Measurements from ENCODE around the gene OR7G3.

Gene OR7G3

DNA sequence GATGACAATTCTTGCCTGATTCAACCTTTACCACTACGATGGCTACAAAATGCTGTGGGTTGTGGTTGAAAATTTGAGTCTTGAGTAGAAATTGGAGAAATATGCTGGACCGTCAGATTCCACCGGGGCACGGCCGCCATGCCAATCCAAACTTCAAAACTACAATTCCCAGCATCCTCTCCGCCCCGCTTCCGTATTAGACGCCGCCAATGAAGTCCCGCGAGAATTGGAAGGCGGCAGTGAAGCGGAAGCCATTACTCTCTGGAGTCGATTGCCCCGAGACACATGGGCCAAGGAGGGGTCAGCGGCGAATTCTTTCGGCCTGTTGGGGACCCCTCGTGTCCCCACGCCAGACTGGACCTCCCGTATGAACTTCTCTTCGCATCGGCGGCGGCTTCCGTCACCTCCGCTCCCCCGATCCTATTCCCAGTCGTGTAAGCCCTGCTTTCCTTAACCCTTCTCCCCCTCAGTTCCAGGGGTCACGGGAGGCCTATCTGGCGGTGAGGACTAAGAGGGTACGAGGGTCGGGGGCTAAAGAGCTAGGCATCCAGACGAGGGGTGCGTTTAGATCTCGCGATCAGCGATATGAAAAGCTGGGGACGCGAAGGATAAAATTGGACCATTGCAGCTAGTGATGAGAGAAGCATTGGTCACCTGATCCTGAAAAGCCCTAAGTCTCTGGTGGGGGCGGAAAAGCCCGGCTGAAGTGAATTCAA lies 13.6 kb upstream of the OR7G3 start, which contains the start of gene ZNF317:
Gene ZNF317 (plus strand): TSS at position 239 of the 716 bp plus-strand sequence. CDS start 15,620 bp downstream, outside the sequence.
- H3K9me3 ChIP-seq (ENCODE audit: control insufficient read depth, insufficient read depth, low read length): peaks cover 9% of the 10 kb centered on the region; the same call in 1 of the 2 replicates
- no peaks in the 10 kb centered on the region for H3K36me3 ChIP-seq (ENCODE audit: insufficient read depth, low read length)
- no peaks in the 10 kb centered on the region for H3K4me1 ChIP-seq (ENCODE audit: insufficient read depth, low read length)
- peak within 1 kb of the TSS; percentile 99 for H3K9ac ChIP-seq (ENCODE audit: low read depth, low read length)

DNA sequence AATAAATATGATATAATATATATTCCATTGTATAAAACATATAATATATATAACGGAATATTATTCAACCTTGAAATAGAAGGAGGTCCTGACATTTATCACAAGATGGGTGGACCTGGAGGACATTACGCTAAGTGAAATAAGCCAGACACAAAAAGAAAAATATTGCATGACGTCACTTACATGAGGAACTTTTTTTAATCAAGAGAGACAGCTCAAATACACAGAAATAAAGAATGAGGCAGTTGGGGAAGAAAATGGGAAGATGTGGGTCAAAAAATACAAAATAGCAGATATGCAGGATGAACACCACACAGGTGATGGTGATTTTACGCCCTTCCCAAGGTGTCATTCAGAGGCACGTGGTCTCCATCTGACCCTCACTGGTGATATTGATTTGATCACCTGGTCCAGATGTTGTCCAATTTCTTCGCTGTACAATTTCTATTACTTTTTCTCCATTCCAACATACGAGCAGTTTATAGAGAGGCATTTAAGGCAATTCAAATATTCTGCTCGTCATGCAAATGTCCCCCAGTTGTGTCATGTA lies 12.9 kb upstream of the OR7G3 start:
- no peaks in the 10 kb centered on the region for H3K36me3 ChIP-seq (ENCODE audit: insufficient read depth, low read length)
- H3K9me3 ChIP-seq (ENCODE audit: control insufficient read depth, insufficient read depth, low read length): 0 out of 2 replicates have a peak, but pooled peaks cover 6% of the 10 kb centered on the region
- H3K4me1 ChIP-seq (ENCODE audit: insufficient read depth, low read length): no peaks in the 10 kb centered on the region
- H3K9ac ChIP-seq (ENCODE audit: low read depth, low read length): peak overlapping the region; percentile 99

DNA sequence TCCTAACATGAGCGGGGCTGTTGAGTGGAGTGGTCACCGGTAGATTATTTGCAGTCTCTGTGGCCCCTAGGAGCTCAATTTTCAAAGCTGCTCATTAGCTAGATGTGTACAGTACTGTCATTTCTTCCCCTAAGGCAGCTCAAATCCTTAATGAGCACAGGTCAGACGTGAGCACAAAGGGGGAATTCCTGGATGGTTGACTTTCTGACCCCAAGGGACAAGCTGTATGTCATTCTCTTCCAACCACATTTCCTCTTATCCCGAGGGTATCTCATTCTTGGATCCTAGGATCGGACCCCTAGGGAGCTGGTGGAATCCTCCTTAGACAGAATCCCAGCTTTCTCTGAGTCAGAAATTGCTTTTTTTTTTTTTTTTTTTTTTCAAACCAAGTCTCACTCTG lies 5.7 kb upstream of the OR7G3 start:
- H3K4me1 ChIP-seq (ENCODE audit: insufficient read depth, low read length): no peaks in the 10 kb centered on the region
- no peaks in the 10 kb centered on the region for H3K36me3 ChIP-seq (ENCODE audit: insufficient read depth, low read length)
- H3K9ac ChIP-seq (ENCODE audit: low read depth, low read length): no peak overlapping the region
- H3K9me3 ChIP-seq (ENCODE audit: control insufficient read depth, insufficient read depth, low read length): no peaks in the 10 kb centered on the region

DNA sequence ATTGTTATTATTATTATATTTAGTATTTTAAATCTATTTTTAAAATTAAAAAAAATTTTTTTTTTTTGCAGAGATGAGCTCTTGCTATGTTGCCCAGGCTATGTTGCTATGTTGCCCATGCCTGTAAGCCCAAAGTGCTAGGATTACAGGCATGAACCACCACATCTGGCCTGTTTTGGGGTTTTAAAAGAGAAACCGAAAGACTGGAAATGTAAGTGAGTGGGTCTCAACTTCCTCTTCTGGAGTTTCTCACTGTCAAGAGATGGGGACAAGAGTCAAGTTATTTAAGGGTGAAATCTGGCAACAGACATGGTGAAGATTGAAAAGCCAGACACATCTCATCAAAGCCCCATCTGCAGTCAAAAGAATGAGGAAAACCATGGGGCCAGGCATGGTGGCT lies 4.2 kb upstream of the OR7G3 start:
- H3K36me3 ChIP-seq (ENCODE audit: insufficient read depth, low read length): no peaks in the 10 kb centered on the region
- H3K4me1 ChIP-seq (ENCODE audit: insufficient read depth, low read length): no peaks in the 10 kb centered on the region
- H3K9ac ChIP-seq (ENCODE audit: low read depth, low read length): no peak overlapping the region
- no peaks in the 10 kb centered on the region for H3K9me3 ChIP-seq (ENCODE audit: control insufficient read depth, insufficient read depth, low read length)

DNA sequence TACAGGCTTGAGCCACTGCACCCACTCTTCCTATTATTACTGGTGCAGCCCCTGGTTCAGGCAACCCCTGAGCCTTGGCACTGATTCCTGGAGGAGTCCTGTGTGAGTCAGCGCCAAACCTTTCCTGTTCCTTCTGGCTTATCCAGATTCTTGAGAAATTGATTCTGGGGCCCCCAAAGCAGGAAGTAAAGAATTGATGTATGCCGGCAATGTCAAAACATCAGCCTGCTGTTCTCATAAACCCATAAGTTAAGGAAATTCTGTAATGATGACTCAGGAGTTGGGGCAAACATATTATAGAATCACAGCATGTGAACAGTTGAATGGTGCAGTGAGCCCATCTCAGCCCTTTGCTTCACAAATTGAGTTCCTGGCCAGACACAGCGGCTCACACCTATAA lies 1.4 kb upstream of the OR7G3 start:
- Histone ChIP-seq H3K36me3 (ENCODE audit: insufficient read depth, low read length) (no peaks in the 10 kb centered on the region), H3K9me3 (ENCODE audit: control insufficient read depth, insufficient read depth, low read length) (no peaks in the 10 kb centered on the region), H3K4me1 (ENCODE audit: insufficient read depth, low read length) (no peaks in the 10 kb centered on the region), H3K9ac (ENCODE audit: low read depth, low read length) (no peak overlapping the region)

DNA sequence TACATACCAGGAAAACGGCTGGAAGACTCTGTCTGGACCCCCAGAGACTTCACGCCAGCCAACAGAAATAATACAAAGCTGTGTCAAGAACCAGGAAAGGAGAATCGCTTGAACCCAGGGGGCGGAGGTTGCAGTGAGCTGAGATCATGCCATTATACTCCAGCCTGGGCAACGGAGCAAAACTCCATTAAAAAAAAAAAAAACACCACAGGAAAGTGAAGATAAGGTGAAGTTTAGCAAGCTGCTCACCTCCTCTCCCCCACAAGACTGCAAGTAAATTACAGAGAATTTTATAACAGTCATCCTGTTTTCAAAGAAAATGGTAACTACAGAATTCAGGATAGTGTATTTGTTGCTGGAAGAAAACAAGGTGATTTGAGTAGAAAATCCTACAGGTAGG lies 10.2 kb downstream of the OR7G3 start:
- no peaks in the 10 kb centered on the region for H3K4me1 ChIP-seq (ENCODE audit: insufficient read depth, low read length)
- no peaks in the 10 kb centered on the region for H3K9me3 ChIP-seq (ENCODE audit: control insufficient read depth, insufficient read depth, low read length)
- H3K36me3 ChIP-seq (ENCODE audit: insufficient read depth, low read length): no peaks in the 10 kb centered on the region
- no peak overlapping the region; the same call in 1 of the 2 replicates for H3K9ac ChIP-seq (ENCODE audit: low read depth, low read length)

DNA sequence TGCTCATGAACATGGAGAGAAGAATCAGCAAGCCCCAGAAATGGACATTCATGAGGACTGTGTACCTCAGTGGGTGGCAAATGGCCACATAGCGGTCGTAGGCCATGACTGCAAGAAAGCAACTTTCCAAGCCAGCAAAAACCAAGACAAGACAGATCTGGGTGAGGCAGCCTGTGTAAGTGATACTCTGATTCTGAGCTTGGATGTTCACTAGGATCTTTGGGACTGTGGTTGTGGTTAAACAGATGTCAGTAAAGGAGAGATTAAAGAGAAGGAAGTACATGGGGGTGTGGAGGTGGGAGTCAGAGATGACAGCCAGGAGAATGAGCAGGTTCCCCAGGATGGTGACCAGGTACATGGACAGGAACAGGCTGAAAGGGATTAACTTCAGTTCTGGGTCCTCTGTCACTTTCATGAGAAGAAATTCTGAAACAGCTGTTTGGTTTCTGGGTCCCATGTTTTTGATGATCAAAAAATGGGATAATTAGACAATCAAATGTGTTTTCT lies 11.4 kb downstream of the OR7G3 start, which contains the start of gene OR7G1:
Gene OR7G1 (minus strand): TSS at position 457 of the 507 bp plus-strand sequence. CDS start 0 bp downstream, at position 457.
- Histone ChIP-seq H3K9me3 (ENCODE audit: control insufficient read depth, insufficient read depth, low read length) (no peaks in the 10 kb centered on the region), H3K36me3 (ENCODE audit: insufficient read depth, low read length) (no peaks in the 10 kb centered on the region), H3K4me1 (ENCODE audit: insufficient read depth, low read length) (no peaks in the 10 kb centered on the region), H3K9ac (ENCODE audit: low read depth, low read length) (no peak within 1 kb of the TSS; the same call in 1 of the 2 replicates)

DNA sequence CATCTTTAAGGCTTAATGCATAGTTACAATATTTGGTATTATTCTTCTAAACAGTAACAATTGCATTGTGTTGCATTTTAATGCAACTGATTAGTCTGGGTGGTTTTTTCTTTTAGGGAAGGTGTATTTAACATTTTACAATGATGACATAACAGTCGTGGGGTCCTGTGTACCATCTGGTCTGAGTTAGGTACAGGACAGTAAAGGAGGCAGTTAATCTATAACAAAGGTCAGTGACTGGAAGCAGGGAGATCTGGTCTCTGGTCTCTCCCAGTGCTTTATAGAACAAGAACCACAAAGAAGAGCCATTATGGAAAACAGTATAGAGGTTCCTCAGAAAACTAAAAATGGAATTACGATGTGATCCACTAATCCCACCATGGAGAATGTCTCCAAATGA lies 16.8 kb downstream of the OR7G3 start:
- H3K9me3 ChIP-seq (ENCODE audit: control insufficient read depth, insufficient read depth, low read length): no peaks in the 10 kb centered on the region
- no peak overlapping the region for H3K9ac ChIP-seq (ENCODE audit: low read depth, low read length)
- no peaks in the 10 kb centered on the region for H3K4me1 ChIP-seq (ENCODE audit: insufficient read depth, low read length)
- no peaks in the 10 kb centered on the region for H3K36me3 ChIP-seq (ENCODE audit: insufficient read depth, low read length)

DNA sequence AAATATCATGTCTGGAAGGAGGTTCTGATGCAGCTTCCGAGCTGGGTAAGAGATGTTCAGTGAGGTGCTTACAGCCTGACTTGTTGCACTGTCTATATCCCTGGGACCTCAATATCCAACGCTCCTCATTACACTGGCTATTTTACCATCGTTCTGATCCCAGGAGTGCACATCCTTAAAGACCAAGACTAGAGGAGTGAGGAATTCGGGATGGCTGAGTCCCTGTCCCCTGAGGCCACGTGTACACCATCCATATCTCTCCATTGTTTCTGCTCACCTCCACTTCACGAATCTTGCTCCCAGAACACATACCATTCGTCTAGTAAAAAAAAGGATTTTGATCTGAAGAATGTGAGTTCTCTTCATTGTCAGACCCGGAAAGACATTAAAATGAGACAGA lies 19.4 kb downstream of the OR7G3 start, which contains the start of gene OR7G2:
Gene OR7G2 (minus strand): TSS at position 101 of the 400 bp plus-strand sequence. CDS start 4,232 bp downstream, outside the sequence.
- Histone ChIP-seq H3K36me3 (ENCODE audit: insufficient read depth, low read length) (no peaks in the 10 kb centered on the region), H3K4me1 (ENCODE audit: insufficient read depth, low read length) (no peaks in the 10 kb centered on the region), H3K9ac (ENCODE audit: low read depth, low read length) (no peak within 1 kb of the TSS), H3K9me3 (ENCODE audit: control insufficient read depth, insufficient read depth, low read length) (no peaks in the 10 kb centered on the region)

DNA sequence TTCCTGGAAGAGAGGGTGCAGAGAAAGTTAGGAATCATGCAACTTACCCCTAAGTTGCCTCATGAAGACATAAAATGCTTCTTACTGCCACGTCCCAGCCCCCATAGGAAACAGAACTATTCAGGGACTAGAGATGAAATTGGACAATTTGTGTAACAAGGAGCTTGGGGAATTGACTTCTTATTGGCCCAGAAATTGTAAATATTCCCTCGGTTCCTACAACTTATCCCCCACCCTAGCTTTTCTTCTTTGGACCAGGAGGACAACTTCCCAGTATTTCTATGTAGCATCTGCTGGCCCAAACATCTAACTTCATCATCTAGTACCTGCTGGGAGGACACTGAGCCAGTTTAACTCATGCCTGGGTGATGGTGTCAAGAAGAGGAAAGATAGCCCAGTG lies 40.0 kb downstream of the OR7G3 start, which contains the start of gene OR1M1:
Gene OR1M1 (plus strand): TSS at position 301 of the 400 bp plus-strand sequence. CDS start 6,184 bp downstream, outside the sequence.
- no peaks in the 10 kb centered on the region for H3K4me1 ChIP-seq (ENCODE audit: insufficient read depth, low read length)
- no peaks in the 10 kb centered on the region for H3K36me3 ChIP-seq (ENCODE audit: insufficient read depth, low read length)
- no peaks in the 10 kb centered on the region for H3K9me3 ChIP-seq (ENCODE audit: control insufficient read depth, insufficient read depth, low read length)
- no peak within 1 kb of the TSS for H3K9ac ChIP-seq (ENCODE audit: low read depth, low read length)

DNA sequence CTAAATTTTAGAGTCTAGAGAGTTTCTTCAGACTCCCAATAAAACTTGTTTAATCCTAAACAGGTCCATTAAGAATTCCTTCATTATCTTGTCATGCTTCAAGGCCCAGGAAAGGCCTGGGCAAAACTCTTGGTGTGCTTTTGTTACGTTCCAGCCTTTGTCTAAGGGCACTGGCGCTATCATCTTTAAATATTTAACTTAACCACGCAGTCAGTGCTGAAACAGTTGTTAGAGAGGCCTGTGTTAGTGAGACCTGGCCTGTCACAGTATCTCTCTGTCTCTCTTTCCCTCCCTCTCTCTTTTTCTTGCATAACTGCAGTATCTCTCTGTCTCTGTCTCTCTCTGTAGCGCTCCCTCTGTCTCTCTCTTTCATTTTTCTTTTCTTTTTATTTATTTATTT lies 48.1 kb downstream of the OR7G3 start:
- Histone ChIP-seq H3K9ac (ENCODE audit: low read depth, low read length) (no peak overlapping the region), H3K36me3 (ENCODE audit: insufficient read depth, low read length) (no peaks in the 10 kb centered on the region), H3K4me1 (ENCODE audit: insufficient read depth, low read length) (peaks cover 27% of the 10 kb centered on the region), H3K9me3 (ENCODE audit: control insufficient read depth, insufficient read depth, low read length) (no peaks in the 10 kb centered on the region)

DNA sequence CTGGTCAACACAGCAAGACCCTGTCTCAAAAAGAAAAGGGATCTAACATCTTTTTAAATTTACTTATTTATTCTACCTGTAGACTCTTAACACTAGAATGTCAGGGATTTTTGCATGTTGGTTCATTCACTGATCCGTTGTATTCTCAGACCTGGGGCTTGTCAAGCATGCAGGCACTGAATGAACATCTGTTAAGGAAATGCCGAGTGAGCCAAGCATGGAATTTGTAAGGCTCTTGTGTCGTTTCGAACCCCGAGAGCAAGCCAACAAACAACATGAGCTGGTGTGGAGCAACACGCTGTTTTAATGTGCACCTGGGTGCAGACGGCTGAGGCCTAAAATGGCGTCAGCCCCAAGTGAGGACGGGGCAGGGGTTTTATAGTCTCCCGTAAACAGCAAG lies 49.8 kb downstream of the OR7G3 start:
- H3K36me3 ChIP-seq (ENCODE audit: insufficient read depth, low read length): no peaks in the 10 kb centered on the region
- no peaks in the 10 kb centered on the region for H3K9me3 ChIP-seq (ENCODE audit: control insufficient read depth, insufficient read depth, low read length)
- H3K9ac ChIP-seq (ENCODE audit: low read depth, low read length): no peak overlapping the region
- peaks cover 27% of the 10 kb centered on the region for H3K4me1 ChIP-seq (ENCODE audit: insufficient read depth, low read length)

Measured in ES-I3 (cell line).